Transverse colon (tissue), 3 donors: Measurements from ENCODE around the gene IGFBP6.

ENCODE experiments used
- POLR2A ChIP-seq: fragments of 450-650 bp; IDR thresholded peaks from one replicate; pipeline ENCODE4 v1.6.1; 2016; ENCODE audit warnings: antibody characterized with exemption, mild to moderate bottlenecking, moderate library complexity
- TF ChIP-seq, protein P1 (sequence below), 5 experiments: fragments of 200-600 bp in 3 of 5; fragments of 450-650 bp in 2 of 5; sonication (generic) in 3 of 5; IDR thresholded peaks; 1 replicate in 2 of 5; 2 replicates in 3 of 5; pipeline ENCODE4 v1.5.1; 2016 to 2017; ENCODE audit warnings: antibody characterized with exemption in 5 of 5, inconsistent platforms in 3 of 5, mild to moderate bottlenecking in 2 of 5, moderate library complexity in 1 of 5

DNA sequence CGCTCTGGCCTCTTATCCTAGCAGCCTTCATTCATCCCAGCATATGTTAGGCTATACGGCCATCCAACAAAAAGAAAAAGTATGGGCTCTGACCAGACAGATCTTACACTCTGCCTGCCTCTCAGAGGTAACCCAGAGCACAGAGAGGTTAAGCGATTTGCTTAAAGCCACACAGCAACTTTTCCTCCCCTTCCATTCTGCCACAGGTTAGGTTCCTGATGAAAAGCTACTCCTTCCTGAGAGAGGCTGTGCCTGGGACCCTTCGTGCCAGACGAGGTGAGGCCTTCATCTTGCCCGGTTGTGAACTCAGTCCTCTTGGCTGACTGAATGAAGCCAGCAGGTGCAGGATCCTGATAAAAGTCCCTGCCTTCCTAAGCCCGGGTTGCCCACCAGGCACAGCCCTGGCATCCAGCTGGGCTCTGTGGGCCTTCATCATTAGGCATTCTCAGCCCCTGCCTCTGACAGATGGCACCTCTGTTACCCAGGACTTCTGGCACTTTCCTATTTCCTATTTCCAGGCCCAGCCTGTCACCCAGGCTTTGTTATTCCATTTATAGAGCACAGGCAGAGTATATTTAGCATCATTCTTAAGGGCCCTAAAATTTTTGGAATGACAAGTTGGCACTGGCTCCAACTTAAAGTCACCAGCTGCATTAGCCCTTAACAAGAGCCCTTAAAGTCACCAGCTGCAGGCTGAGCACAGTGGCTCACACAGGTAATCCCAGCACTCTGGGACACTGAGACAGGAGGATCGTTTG, 18.6 kb downstream of the IGFBP6 start:
- no peak for TF ChIP-seq POLR2A
- TF ChIP-seq, protein P1, sequence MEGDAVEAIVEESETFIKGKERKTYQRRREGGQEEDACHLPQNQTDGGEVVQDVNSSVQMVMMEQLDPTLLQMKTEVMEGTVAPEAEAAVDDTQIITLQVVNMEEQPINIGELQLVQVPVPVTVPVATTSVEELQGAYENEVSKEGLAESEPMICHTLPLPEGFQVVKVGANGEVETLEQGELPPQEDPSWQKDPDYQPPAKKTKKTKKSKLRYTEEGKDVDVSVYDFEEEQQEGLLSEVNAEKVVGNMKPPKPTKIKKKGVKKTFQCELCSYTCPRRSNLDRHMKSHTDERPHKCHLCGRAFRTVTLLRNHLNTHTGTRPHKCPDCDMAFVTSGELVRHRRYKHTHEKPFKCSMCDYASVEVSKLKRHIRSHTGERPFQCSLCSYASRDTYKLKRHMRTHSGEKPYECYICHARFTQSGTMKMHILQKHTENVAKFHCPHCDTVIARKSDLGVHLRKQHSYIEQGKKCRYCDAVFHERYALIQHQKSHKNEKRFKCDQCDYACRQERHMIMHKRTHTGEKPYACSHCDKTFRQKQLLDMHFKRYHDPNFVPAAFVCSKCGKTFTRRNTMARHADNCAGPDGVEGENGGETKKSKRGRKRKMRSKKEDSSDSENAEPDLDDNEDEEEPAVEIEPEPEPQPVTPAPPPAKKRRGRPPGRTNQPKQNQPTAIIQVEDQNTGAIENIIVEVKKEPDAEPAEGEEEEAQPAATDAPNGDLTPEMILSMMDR (IDR thresholded peaks at IDR 0.05), result no peak
